ENCODE measurements around the gene CCDC81. TPM values are rescaled to one million over a fixed set of nuclear protein-coding genes. Genes with fewer than 3 reads are reported as not detected.

CCDC81 gene
- total and polyA plus RNA-seq, 2 of the 13 experiments (the other 11 are each of a cell fraction or from before 2014, with no cell fraction given), result 0.15 to 0.22 TPM

GRCh38 chr11:86414032-86414431, 39.3 kb downstream of the CCDC81 start:
- Histone ChIP-seq H3K79me2 (ENCODE audit: insufficient read depth, low read length) (no peaks in the 10 kb centered on the region), H2AFZ (ENCODE audit: low read length) (no peak overlapping the region), H3K4me3 (replicated peaks in 1 of 3; ENCODE audit: insufficient read depth in 1 of 3, low read depth in 2 of 3, low read length in 3 of 3) (no peak overlapping the region), H3K27me3 (ENCODE audit: control insufficient read depth in 1 of 2, insufficient read depth in 2 of 2, low read length in 2 of 2) (no peaks in the 10 kb centered on the region; a peak in 1 of 5 replicates), H3K4me1 (ENCODE audit: insufficient read depth, low read length) (no peaks in the 10 kb centered on the region), H3K36me3 (replicated peaks in 1 of 2; ENCODE audit: control insufficient read depth in 1 of 2, insufficient read depth in 2 of 2, low read length in 2 of 2) (no peaks in the 10 kb centered on the region), H3K9me3 (ENCODE audit: low read length) (no peaks in the 10 kb centered on the region), H3K9ac (ENCODE audit: insufficient read depth, low read depth, low read length) (no peak overlapping the region), H3K27ac (ENCODE audit: extremely low read length, insufficient read depth, low read length) (no peak overlapping the region), H4K20me1 (ENCODE audit: insufficient read depth, low read length) (no peaks in the 10 kb centered on the region), H3K4me2 (ENCODE audit: low read depth, low read length) (no peak overlapping the region)
- 63% methylated on average over 2 of the region's 2 CpGs for WGBS (ENCODE audit: low lambda C conversion rate)
- POLR2A ChIA-PET, result no interaction called here
- no peak for TF ChIP-seq ZSCAN31 (CRISPR knock-in tag; IDR thresholded peaks at IDR 0.05; ENCODE audit: low read depth)
- TF ChIP-seq, protein P1, sequence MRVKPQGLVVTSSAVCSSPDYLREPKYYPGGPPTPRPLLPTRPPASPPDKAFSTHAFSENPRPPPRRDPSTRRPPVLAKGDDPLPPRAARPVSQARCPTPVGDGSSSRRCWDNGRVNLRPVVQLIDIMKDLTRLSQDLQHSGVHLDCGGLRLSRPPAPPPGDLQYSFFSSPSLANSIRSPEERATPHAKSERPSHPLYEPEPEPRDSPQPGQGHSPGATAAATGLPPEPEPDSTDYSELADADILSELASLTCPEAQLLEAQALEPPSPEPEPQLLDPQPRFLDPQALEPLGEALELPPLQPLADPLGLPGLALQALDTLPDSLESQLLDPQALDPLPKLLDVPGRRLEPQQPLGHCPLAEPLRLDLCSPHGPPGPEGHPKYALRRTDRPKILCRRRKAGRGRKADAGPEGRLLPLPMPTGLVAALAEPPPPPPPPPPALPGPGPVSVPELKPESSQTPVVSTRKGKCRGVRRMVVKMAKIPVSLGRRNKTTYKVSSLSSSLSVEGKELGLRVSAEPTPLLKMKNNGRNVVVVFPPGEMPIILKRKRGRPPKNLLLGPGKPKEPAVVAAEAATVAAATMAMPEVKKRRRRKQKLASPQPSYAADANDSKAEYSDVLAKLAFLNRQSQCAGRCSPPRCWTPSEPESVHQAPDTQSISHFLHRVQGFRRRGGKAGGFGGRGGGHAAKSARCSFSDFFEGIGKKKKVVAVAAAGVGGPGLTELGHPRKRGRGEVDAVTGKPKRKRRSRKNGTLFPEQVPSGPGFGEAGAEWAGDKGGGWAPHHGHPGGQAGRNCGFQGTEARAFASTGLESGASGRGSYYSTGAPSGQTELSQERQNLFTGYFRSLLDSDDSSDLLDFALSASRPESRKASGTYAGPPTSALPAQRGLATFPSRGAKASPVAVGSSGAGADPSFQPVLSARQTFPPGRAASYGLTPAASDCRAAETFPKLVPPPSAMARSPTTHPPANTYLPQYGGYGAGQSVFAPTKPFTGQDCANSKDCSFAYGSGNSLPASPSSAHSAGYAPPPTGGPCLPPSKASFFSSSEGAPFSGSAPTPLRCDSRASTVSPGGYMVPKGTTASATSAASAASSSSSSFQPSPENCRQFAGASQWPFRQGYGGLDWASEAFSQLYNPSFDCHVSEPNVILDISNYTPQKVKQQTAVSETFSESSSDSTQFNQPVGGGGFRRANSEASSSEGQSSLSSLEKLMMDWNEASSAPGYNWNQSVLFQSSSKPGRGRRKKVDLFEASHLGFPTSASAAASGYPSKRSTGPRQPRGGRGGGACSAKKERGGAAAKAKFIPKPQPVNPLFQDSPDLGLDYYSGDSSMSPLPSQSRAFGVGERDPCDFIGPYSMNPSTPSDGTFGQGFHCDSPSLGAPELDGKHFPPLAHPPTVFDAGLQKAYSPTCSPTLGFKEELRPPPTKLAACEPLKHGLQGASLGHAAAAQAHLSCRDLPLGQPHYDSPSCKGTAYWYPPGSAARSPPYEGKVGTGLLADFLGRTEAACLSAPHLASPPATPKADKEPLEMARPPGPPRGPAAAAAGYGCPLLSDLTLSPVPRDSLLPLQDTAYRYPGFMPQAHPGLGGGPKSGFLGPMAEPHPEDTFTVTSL (CRISPR knock-in tag; IDR thresholded peaks at IDR 0.05; ENCODE audit: borderline replicate concordance), result no peak
- no peak for TF ChIP-seq ZNF468 (CRISPR knock-in tag; IDR thresholded peaks at IDR 0.05)
- no peak for TF ChIP-seq IRF2 (CRISPR knock-in tag; IDR thresholded peaks at IDR 0.05)
- no peak for TF ChIP-seq E2F1 (CRISPR knock-in tag; IDR thresholded peaks at IDR 0.05)
- TF ChIP-seq ZNF776 (CRISPR knock-in tag; IDR thresholded peaks at IDR 0.05), result no peak
- TF ChIP-seq MIER3 (CRISPR knock-in tag; IDR thresholded peaks at IDR 0.05; ENCODE audit: borderline replicate concordance), result no peak
- TF ChIP-seq SP5 (CRISPR knock-in tag; IDR thresholded peaks at IDR 0.05; ENCODE audit: borderline replicate concordance, low read depth), result no peak
- TF ChIP-seq ZNF501 (CRISPR knock-in tag; IDR thresholded peaks at IDR 0.05), result no peak
- TF ChIP-seq ZNF263 (CRISPR knock-in tag; IDR thresholded peaks at IDR 0.05), result no peak
- TF ChIP-seq ONECUT2 (CRISPR knock-in tag; IDR thresholded peaks at IDR 0.05), result no peak
- no peak for TF ChIP-seq ARNT (IDR thresholded peaks at IDR 0.05)
- TF ChIP-seq BCL6 (CRISPR knock-in tag; IDR thresholded peaks at IDR 0.05), result no peak
- no peak for TF ChIP-seq PHB2 (IDR thresholded peaks at IDR 0.05; ENCODE audit: partially characterized antibody)
- no peak for TF ChIP-seq FOXK2 (IDR thresholded peaks at IDR 0.05)
- TF ChIP-seq, protein P2, sequence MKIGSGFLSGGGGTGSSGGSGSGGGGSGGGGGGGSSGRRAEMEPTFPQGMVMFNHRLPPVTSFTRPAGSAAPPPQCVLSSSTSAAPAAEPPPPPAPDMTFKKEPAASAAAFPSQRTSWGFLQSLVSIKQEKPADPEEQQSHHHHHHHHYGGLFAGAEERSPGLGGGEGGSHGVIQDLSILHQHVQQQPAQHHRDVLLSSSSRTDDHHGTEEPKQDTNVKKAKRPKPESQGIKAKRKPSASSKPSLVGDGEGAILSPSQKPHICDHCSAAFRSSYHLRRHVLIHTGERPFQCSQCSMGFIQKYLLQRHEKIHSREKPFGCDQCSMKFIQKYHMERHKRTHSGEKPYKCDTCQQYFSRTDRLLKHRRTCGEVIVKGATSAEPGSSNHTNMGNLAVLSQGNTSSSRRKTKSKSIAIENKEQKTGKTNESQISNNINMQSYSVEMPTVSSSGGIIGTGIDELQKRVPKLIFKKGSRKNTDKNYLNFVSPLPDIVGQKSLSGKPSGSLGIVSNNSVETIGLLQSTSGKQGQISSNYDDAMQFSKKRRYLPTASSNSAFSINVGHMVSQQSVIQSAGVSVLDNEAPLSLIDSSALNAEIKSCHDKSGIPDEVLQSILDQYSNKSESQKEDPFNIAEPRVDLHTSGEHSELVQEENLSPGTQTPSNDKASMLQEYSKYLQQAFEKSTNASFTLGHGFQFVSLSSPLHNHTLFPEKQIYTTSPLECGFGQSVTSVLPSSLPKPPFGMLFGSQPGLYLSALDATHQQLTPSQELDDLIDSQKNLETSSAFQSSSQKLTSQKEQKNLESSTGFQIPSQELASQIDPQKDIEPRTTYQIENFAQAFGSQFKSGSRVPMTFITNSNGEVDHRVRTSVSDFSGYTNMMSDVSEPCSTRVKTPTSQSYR (CRISPR knock-in tag; IDR thresholded peaks at IDR 0.05; ENCODE audit: borderline replicate concordance), result no peak
- no peak for TF ChIP-seq KLF12 (CRISPR knock-in tag; IDR thresholded peaks at IDR 0.05; ENCODE audit: borderline replicate concordance)
- DNase-seq (ENCODE audit: low spot score) (no peak), ATAC-seq (no peak), FAIRE-seq (no peak)
- no TSS peak for BruUV-seq (replicated peaks)
- in situ Hi-C loops (cut with HindIII; ENCODE audit: extremely low pct_ligation_motif_present, low pct_unique_long_range_greater_than_20kb), result no loop called here
- CTCF ChIA-PET (ENCODE audit: low intra/inter-chr PET ratio, low total read pairs), result no interaction called here
- intact Hi-C loops (cut with micrococcal nuclease; ENCODE audit: unreplicated experiment), result no loop called here
